ENCODE results near the gene IER2. TPM values are rescaled to one million over a fixed set of nuclear protein-coding genes. Genes with fewer than 3 reads are reported as not detected.
A peak's percentile ranks its signal among the peaks of the same experiment; 100 is the strongest.

Gene IER2
- total and polyA plus RNA-seq, 2 experiments from 2014 or later, result 30.4 to 84.0 TPM

DNA sequence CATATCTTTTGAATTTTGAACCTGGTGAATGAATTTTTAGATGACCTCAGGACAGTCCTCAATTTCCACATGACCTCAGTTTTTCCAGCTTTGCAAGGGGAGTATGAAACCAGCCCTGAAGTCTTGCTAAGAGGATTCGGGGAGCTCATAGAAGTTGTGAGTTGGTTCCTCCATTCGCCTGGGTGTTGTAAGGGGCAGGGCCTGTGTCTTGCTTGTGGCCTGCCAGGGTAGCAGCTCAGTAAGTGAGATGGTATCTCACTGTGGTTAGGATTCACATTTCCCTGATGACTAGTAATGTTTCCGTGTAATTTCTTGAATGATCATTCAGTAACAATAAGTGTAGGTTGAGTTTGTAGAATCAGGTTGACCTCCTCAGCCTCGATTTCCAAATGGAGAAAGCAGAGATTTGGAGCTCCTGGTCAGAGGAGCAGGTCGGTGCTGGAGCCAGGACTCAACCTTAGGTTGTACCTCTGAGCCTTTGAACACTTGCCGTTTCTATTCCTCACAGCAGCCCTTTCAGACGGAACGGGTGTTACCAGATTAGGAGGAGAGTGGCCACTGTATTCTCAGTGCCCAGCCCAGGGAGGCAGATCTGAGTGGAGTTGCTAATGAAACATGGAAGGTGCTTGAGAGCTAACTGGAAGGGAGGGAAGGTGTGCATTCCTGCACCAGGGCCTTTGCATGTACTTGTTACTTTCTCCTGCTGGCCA is 17.6 kb upstream of the IER2 start:
- DNase-seq, result peak; percentile 96
- H3K9me2 ChIP-seq (ENCODE audit: insufficient read depth), result no peaks in the 10 kb centered on the region
- H3K27me3 ChIP-seq (replicated peaks; ENCODE audit: insufficient read depth), result no peaks in the 10 kb centered on the region
- H4K20me1 ChIP-seq (ENCODE audit: insufficient read depth), result peaks cover 17% of the 10 kb centered on the region; the same call in 1 of the 2 replicates
- peaks cover 33% of the 10 kb centered on the region for H3F3A ChIP-seq (ENCODE audit: insufficient read depth)
- peak overlapping the region; percentile 40 for H3K9ac ChIP-seq
- H3K36me3 ChIP-seq (ENCODE audit: low read depth), result peaks cover 14% of the 10 kb centered on the region
- 58 to 64% methylated on average over 8 of the region's 8 CpGs for WGBS, 2 experiments (ENCODE audit: low coverage in 1 of 2, low lambda C conversion rate in 2 of 2, missing lambda C conversion rate in 2 of 2)
- H3K9me3 ChIP-seq (ENCODE audit: low read depth), result no peaks in the 10 kb centered on the region
- in situ Hi-C loops (cut with MboI), result no loop called here
- TF ChIP-seq EZH2 (IDR thresholded peaks at IDR 0.05; ENCODE audit: insufficient read depth, poor library complexity, severe bottlenecking) (no peak), EZH2phosphoT487 (IDR thresholded peaks at IDR 0.05; ENCODE audit: insufficient read depth, low read depth) (no peak)
- peaks cover 96% of the 10 kb centered on the region for H3K79me2 ChIP-seq (ENCODE audit: insufficient read depth)
- H3K4me1 ChIP-seq (ENCODE audit: insufficient read depth), result peaks cover 36% of the 10 kb centered on the region
- H3K4me3 ChIP-seq, result 0 out of 2 replicates have a peak overlapping the region, but pooled peaks have one; percentile 3
- peak overlapping the region; percentile 70 for H3K4me2 ChIP-seq (ENCODE audit: unreplicated experiment)
- peak overlapping the region; percentile 81 for H3K27ac ChIP-seq
- H2AFZ ChIP-seq, result no peak overlapping the region

GRCh38 chr19:13133241-13133870 is 16.9 kb upstream of the IER2 start:
- Histone ChIP-seq H3K4me2 (ENCODE audit: unreplicated experiment) (peak overlapping the region; percentile 70), H2AFZ (no peak overlapping the region), H3K9me3 (ENCODE audit: low read depth) (no peaks in the 10 kb centered on the region), H3F3A (ENCODE audit: insufficient read depth) (peaks cover 33% of the 10 kb centered on the region), H3K9ac (peak overlapping the region; percentile 39; the same call in 1 of the 2 replicates), H3K4me3 (no peak overlapping the region), H4K20me1 (ENCODE audit: insufficient read depth) (peaks cover 10% of the 10 kb centered on the region; the same call in 1 of the 2 replicates), H3K27me3 (replicated peaks; ENCODE audit: insufficient read depth) (no peaks in the 10 kb centered on the region), H3K9me2 (ENCODE audit: insufficient read depth) (no peaks in the 10 kb centered on the region), H3K4me1 (ENCODE audit: insufficient read depth) (peaks cover 30% of the 10 kb centered on the region), H3K36me3 (ENCODE audit: low read depth) (peaks cover 18% of the 10 kb centered on the region), H3K27ac (peak overlapping the region; percentile 81), H3K79me2 (ENCODE audit: insufficient read depth) (peaks cover 93% of the 10 kb centered on the region)
- in situ Hi-C loops (cut with MboI), result no loop called here
- TF ChIP-seq EZH2 (IDR thresholded peaks at IDR 0.05; ENCODE audit: insufficient read depth, poor library complexity, severe bottlenecking), result no peak
- TF ChIP-seq EZH2phosphoT487 (IDR thresholded peaks at IDR 0.05; ENCODE audit: insufficient read depth, low read depth), result no peak
- 61 to 68% methylated on average over 9 to 12 of the region's 12 CpGs for WGBS, 2 experiments (ENCODE audit: low coverage in 1 of 2, low lambda C conversion rate in 2 of 2, missing lambda C conversion rate in 2 of 2)
- DNase-seq, result no peak

- H3K27me3 ChIP-seq (replicated peaks; ENCODE audit: insufficient read depth), result no peaks in the 10 kb centered on the region
- peaks cover 10% of the 10 kb centered on the region; the same call in 1 of the 2 replicates for H4K20me1 ChIP-seq (ENCODE audit: insufficient read depth)
- no peak overlapping the region for H3K4me3 ChIP-seq
- no peak overlapping the region for H3K4me2 ChIP-seq (ENCODE audit: unreplicated experiment)
- no peaks in the 10 kb centered on the region for H3K9me2 ChIP-seq (ENCODE audit: insufficient read depth)
- peaks cover 30% of the 10 kb centered on the region for H3K4me1 ChIP-seq (ENCODE audit: insufficient read depth)
- no peak overlapping the region for H3K9ac ChIP-seq
- peaks cover 86% of the 10 kb centered on the region for H3K79me2 ChIP-seq (ENCODE audit: insufficient read depth)
- H3F3A ChIP-seq (ENCODE audit: insufficient read depth), result peaks cover 33% of the 10 kb centered on the region
- WGBS, 2 experiments (ENCODE audit: low coverage in 1 of 2, low lambda C conversion rate in 2 of 2, missing lambda C conversion rate in 2 of 2), result 94 to 98% methylated on average over 3 of the region's 3 CpGs
- peak; percentile 21 for DNase-seq
- peaks cover 18% of the 10 kb centered on the region for H3K36me3 ChIP-seq (ENCODE audit: low read depth)
- in situ Hi-C loops (cut with MboI), result no loop called here
- no peaks in the 10 kb centered on the region for H3K9me3 ChIP-seq (ENCODE audit: low read depth)
- H2AFZ ChIP-seq, result no peak overlapping the region
- no peak for TF ChIP-seq EZH2phosphoT487 (IDR thresholded peaks at IDR 0.05; ENCODE audit: insufficient read depth, low read depth)
- no peak for TF ChIP-seq EZH2 (IDR thresholded peaks at IDR 0.05; ENCODE audit: insufficient read depth, poor library complexity, severe bottlenecking)
- peak overlapping the region; percentile 81; the same call in 1 of the 2 replicates for H3K27ac ChIP-seq
Measured at GRCh38 chr19:13134626-13135025, 15.6 kb upstream of the IER2 start.

- TF ChIP-seq EZH2phosphoT487 (IDR thresholded peaks at IDR 0.05; ENCODE audit: insufficient read depth, low read depth), result no peak
- Histone ChIP-seq H4K20me1 (ENCODE audit: insufficient read depth) (peaks cover 10% of the 10 kb centered on the region; the same call in 1 of the 2 replicates), H3K4me3 (no peak overlapping the region), H3K79me2 (ENCODE audit: insufficient read depth) (peaks cover 78% of the 10 kb centered on the region), H3K27me3 (replicated peaks; ENCODE audit: insufficient read depth) (no peaks in the 10 kb centered on the region), H3K27ac (no peak overlapping the region), H3K9me2 (ENCODE audit: insufficient read depth) (no peaks in the 10 kb centered on the region), H3K36me3 (ENCODE audit: low read depth) (peaks cover 18% of the 10 kb centered on the region), H3K4me1 (ENCODE audit: insufficient read depth) (peaks cover 30% of the 10 kb centered on the region), H3F3A (ENCODE audit: insufficient read depth) (peaks cover 33% of the 10 kb centered on the region), H3K9ac (no peak overlapping the region), H3K4me2 (ENCODE audit: unreplicated experiment) (no peak overlapping the region), H3K9me3 (ENCODE audit: low read depth) (no peaks in the 10 kb centered on the region), H2AFZ (no peak overlapping the region)
- in situ Hi-C loops (cut with MboI), result no loop called here
- 91 to 92% methylated on average over 48 to 60 of the region's 60 CpGs for WGBS, 2 experiments (ENCODE audit: low coverage in 1 of 2, low lambda C conversion rate in 2 of 2, missing lambda C conversion rate in 2 of 2)
- DNase-seq, result no peak
Measured at GRCh38 chr19:13135068-13136062, 14.8 kb upstream of the IER2 start.
